ENCODE results near the gene SLC17A8.

The SLC17A8 gene

GRCh38 chr12:100433701-100434100, 76.8 kb downstream of the SLC17A8 start:
- Histone ChIP-seq H4K20me1 (ENCODE audit: insufficient read depth) (no peaks in the 10 kb centered on the region), H3K4me3 (IDR thresholded peaks at IDR 0.05; ENCODE audit: insufficient read depth, low read depth, low read length) (no peak overlapping the region), H3K27me3 (ENCODE audit: insufficient read depth, low read depth) (no peaks in the 10 kb centered on the region), H3K4me2 (no peak overlapping the region), H2AFZ (ENCODE audit: low read depth) (no peak overlapping the region), H3K79me2 (ENCODE audit: insufficient read depth, low read depth) (no peaks in the 10 kb centered on the region), H3K9ac (no peak overlapping the region), H3K27ac (no peak overlapping the region), H3K36me3 (ENCODE audit: insufficient read depth) (no peaks in the 10 kb centered on the region), H3K4me1 (ENCODE audit: low read depth, poor library complexity, severe bottlenecking) (no peaks in the 10 kb centered on the region)
- TF ChIP-seq CTCF (conservative IDR thresholded peaks at IDR 0.05; ENCODE audit: low read depth, low read length), result no peak

- Histone ChIP-seq H3K79me2 (ENCODE audit: insufficient read depth, low read depth) (no peaks in the 10 kb centered on the region), H3K9ac (no peak overlapping the region), H3K4me2 (no peak overlapping the region), H3K27me3 (ENCODE audit: insufficient read depth, low read depth) (no peaks in the 10 kb centered on the region), H3K4me3 (IDR thresholded peaks at IDR 0.05; ENCODE audit: insufficient read depth, low read depth, low read length) (no peak overlapping the region), H3K27ac (no peak overlapping the region), H3K4me1 (ENCODE audit: low read depth, poor library complexity, severe bottlenecking) (no peaks in the 10 kb centered on the region), H4K20me1 (ENCODE audit: insufficient read depth) (no peaks in the 10 kb centered on the region), H3K36me3 (ENCODE audit: insufficient read depth) (no peaks in the 10 kb centered on the region), H2AFZ (ENCODE audit: low read depth) (no peak overlapping the region)
- TF ChIP-seq CTCF (conservative IDR thresholded peaks at IDR 0.05; ENCODE audit: low read depth, low read length), result no peak
Measured at GRCh38 chr12:100434177-100434576, 77.3 kb downstream of the SLC17A8 start.

- Histone ChIP-seq H3K27me3 (ENCODE audit: insufficient read depth, low read depth) (no peaks in the 10 kb centered on the region), H3K9ac (no peak overlapping the region), H3K27ac (no peak overlapping the region), H3K79me2 (ENCODE audit: insufficient read depth, low read depth) (no peaks in the 10 kb centered on the region), H2AFZ (ENCODE audit: low read depth) (no peak overlapping the region), H3K4me2 (no peak overlapping the region), H3K4me3 (IDR thresholded peaks at IDR 0.05; ENCODE audit: insufficient read depth, low read depth, low read length) (no peak overlapping the region), H3K36me3 (ENCODE audit: insufficient read depth) (no peaks in the 10 kb centered on the region), H3K4me1 (ENCODE audit: low read depth, poor library complexity, severe bottlenecking) (no peaks in the 10 kb centered on the region), H4K20me1 (ENCODE audit: insufficient read depth) (no peaks in the 10 kb centered on the region)
- TF ChIP-seq CTCF (conservative IDR thresholded peaks at IDR 0.05; ENCODE audit: low read depth, low read length), result no peak
Measured at GRCh38 chr12:100435957-100436356, 79.1 kb downstream of the SLC17A8 start.

- H3K9ac ChIP-seq, result no peak overlapping the region
- H3K27me3 ChIP-seq (ENCODE audit: insufficient read depth, low read depth), result no peaks in the 10 kb centered on the region
- no peaks in the 10 kb centered on the region for H3K36me3 ChIP-seq (ENCODE audit: insufficient read depth)
- H3K4me1 ChIP-seq (ENCODE audit: low read depth, poor library complexity, severe bottlenecking), result no peaks in the 10 kb centered on the region
- H2AFZ ChIP-seq (ENCODE audit: low read depth), result no peak overlapping the region
- H3K79me2 ChIP-seq (ENCODE audit: insufficient read depth, low read depth), result no peaks in the 10 kb centered on the region
- no peak for TF ChIP-seq CTCF (conservative IDR thresholded peaks at IDR 0.05; ENCODE audit: low read depth, low read length)
- H4K20me1 ChIP-seq (ENCODE audit: insufficient read depth), result no peaks in the 10 kb centered on the region
- no peak overlapping the region for H3K27ac ChIP-seq
- no peak overlapping the region for H3K4me3 ChIP-seq (IDR thresholded peaks at IDR 0.05; ENCODE audit: insufficient read depth, low read depth, low read length)
- H3K4me2 ChIP-seq, result no peak overlapping the region
Measured at GRCh38 chr12:100437038-100437841, 80.4 kb downstream of the SLC17A8 start.
